Sigmoid colon (tissue), 4 donors: ENCODE results near the gene JAKMIP1.

Experiments used
- CTCF ChIP-seq, 4 experiments: fragments of 450-650 bp in 3 of 4; fragments of 200-600 bp in 1 of 4; IDR thresholded peaks; one replicate each; pipeline ENCODE4 v1.5.1; 2016 to 2019; ENCODE audit warnings: antibody characterized with exemption in 4 of 4, mild to moderate bottlenecking in 3 of 4, moderate library complexity in 2 of 4
- EP300 ChIP-seq, 4 donors: sonication (generic); formaldehyde crosslinking; IDR thresholded peaks; one replicate each; pipeline ENCODE4 v1.6.1; 2017; ENCODE audit warnings: antibody characterized with exemption in 4 of 4
- POLR2A ChIP-seq, 2 donors: fragments of 450-650 bp; IDR thresholded peaks; one replicate each; pipeline ENCODE4 v1.6.1; 2016; ENCODE audit warnings: antibody characterized with exemption in 2 of 2, mild to moderate bottlenecking in 2 of 2, moderate library complexity in 2 of 2

DNA sequence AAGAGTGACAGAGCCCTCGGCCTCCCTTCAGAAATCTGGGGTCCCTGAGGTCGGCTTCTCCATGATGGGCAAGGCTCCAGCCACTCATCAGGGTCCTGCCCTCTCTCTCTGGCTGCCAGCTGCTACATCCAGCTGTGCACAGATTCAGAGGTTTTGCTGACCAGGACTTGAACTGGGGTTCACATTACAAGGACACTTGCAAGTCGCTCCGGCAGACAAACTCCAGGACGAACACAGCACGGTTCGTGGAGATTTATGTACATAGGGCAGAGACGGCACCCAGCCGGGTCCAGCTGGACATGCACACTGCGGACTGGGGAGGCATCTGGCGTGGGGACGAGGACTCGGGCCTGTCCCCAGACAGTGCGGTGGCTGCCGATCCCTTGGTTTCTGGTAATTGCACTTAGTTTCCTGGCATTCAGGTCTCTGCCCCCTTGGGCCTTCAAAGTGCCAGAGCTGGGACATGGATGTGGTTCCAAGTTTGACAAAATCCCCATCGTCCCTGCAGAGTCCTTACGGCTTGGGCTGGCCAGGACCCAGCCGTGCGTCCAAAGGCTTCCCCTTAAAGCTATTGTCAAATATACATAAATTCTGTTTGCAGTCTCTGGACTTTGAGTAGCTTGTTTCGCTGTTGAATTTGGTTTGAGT, 175.9 kb downstream of the JAKMIP1 start:
- no peak for TF ChIP-seq POLR2A (IDR thresholded peaks at IDR 0.05)
- TF ChIP-seq CTCF (IDR thresholded peaks at IDR 0.05): no peak
- no peak for TF ChIP-seq EP300 (IDR thresholded peaks at IDR 0.05)
